B cell (primary cell): Measurements from ENCODE around the gene CEP290. TPM values are rescaled to one million over a fixed set of nuclear protein-coding genes. Genes with fewer than 3 reads are reported as not detected.
A peak's percentile ranks its signal among the peaks of the same experiment; 100 is the strongest.

Source experiments
- ATAC-seq: fragments of 200-7000 bp; cut with Tn5 transposase; one replicate; pipeline ENCODE4 v1.10.0; 2021; ENCODE audit warnings: low read depth, mild to moderate bottlenecking, moderate number of reproducible peaks, moderate library complexity
- CTCF ChIA-PET: fragments of 350-600 bp; sonication (Branson Sonifier 250); formaldehyde crosslinking; loops from one replicate; lab custom pipeline; 2021; ENCODE audit warnings: antibody characterized with exemption, inconsistent platforms; lab: Charles Lee
- POLR2A ChIA-PET: fragments of 350-600 bp; sonication (Branson Sonifier 250); formaldehyde crosslinking; loops from one replicate; lab custom pipeline; 2021; ENCODE audit warnings: antibody characterized with exemption; lab: Charles Lee
- DNase-seq: peaks from one replicate; pipeline ENCODE4 v3.0.0; 2013
- H2AFZ ChIP-seq: 2 replicates; pipeline ENCODE4 v1.6.1; 2012; ENCODE audit warnings: mild to moderate bottlenecking, low read depth, low read length; ENCODE audit not compliant: insufficient read depth, poor library complexity, severe bottlenecking
- H3K27ac ChIP-seq, 2 donors: 1 replicate in 1 of 2; 2 replicates in 1 of 2; pipeline ENCODE4 v1.5.1; 2012 to 2013; ENCODE audit warnings: low read length in 2 of 2, mild to moderate bottlenecking in 2 of 2, moderate library complexity in 1 of 2
- H3K27me3 ChIP-seq, 4 experiments: fragments of 200-600 bp in 1 of 4; sonication (generic) in 1 of 4; replicated peaks in 1 of 4; 1 replicate in 2 of 4; 2 replicates in 2 of 4; pipeline versions ENCODE4 v1.6.1 to v1.7.0; 2013 to 2016; ENCODE audit warnings: low read length in 3 of 4, mild to moderate bottlenecking in 2 of 4, mixed read lengths in 1 of 4, moderate library complexity in 1 of 4; ENCODE audit not compliant: insufficient read depth in 4 of 4, control insufficient read depth in 3 of 4; ENCODE audit errors: control extremely low read depth in 1 of 4
- H3K36me3 ChIP-seq, 2 experiments: replicated peaks in 1 of 2; 1 replicate in 1 of 2; 2 replicates in 1 of 2; pipeline versions ENCODE4 v1.6.1 to v1.7.1; 2013; ENCODE audit warnings: low read length in 1 of 2; ENCODE audit not compliant: insufficient read depth in 2 of 2, control insufficient read depth in 1 of 2; ENCODE audit errors: control extremely low read depth in 1 of 2, extremely low read depth in 1 of 2
- H3K4me1 ChIP-seq, 2 donors: fragments of 200-600 bp in 1 of 2; sonication (generic) in 1 of 2; 1 replicate in 1 of 2; 2 replicates in 1 of 2; pipeline versions ENCODE4 v1.5.1 to v1.6.1; 2013 to 2017; ENCODE audit warnings: low read length in 2 of 2; ENCODE audit not compliant: control insufficient read depth in 2 of 2, insufficient read depth in 2 of 2
- H3K4me2 ChIP-seq: replicated peaks from 2 replicates; pipeline ENCODE3; 2012; ENCODE audit warnings: mild to moderate bottlenecking, low read depth, low read length; ENCODE audit not compliant: poor library complexity, severe bottlenecking
- H3K4me3 ChIP-seq, 5 experiments: fragments of 200-600 bp in 1 of 5; sonication (generic) in 1 of 5; 1 replicate in 3 of 5; 2 replicates in 2 of 5; pipeline versions ENCODE4 v1.5.1 to v1.7.0; 2011 to 2016; ENCODE audit warnings: low read length in 4 of 5, mild to moderate bottlenecking in 4 of 5, low read depth in 2 of 5, control low read depth in 1 of 5, moderate library complexity in 1 of 5; ENCODE audit not compliant: insufficient read depth in 1 of 5; ENCODE audit errors: control extremely low read depth in 1 of 5, extremely low read depth in 1 of 5
- H3K79me2 ChIP-seq: fragments of 200-600 bp; sonication (generic); one replicate; pipeline ENCODE4 v1.6.0; 2016; ENCODE audit warnings: low read length; ENCODE audit not compliant: control insufficient read depth, insufficient read depth
- H3K9ac ChIP-seq: fragments of 200-600 bp; sonication (generic); 2 replicates; pipeline ENCODE4 v1.6.1; 2017; ENCODE audit warnings: mild to moderate bottlenecking, low read length, moderate library complexity
- H3K9me3 ChIP-seq, 3 donors: one replicate each; pipeline versions ENCODE4 v1.6.1 to v1.7.1; 2013; ENCODE audit warnings: low read length in 2 of 3; ENCODE audit not compliant: control insufficient read depth in 2 of 3, insufficient read depth in 1 of 3; ENCODE audit errors: control extremely low read depth in 1 of 3
- H4K20me1 ChIP-seq: 2 replicates; pipeline ENCODE4 v1.6.0; 2012; ENCODE audit warnings: mild to moderate bottlenecking, low read length; ENCODE audit not compliant: insufficient read depth, control insufficient read depth, poor library complexity, severe bottlenecking
- H3K27ac Mint-ChIP-seq: one replicate; pipeline ENCODE4 v1.8.0; 2021; ENCODE audit warnings: mixed read lengths
- H3K27me3 Mint-ChIP-seq: one replicate; pipeline ENCODE4 v1.8.0; 2021; ENCODE audit warnings: mixed read lengths
- H3K4me1 Mint-ChIP-seq: one replicate; pipeline ENCODE4 v1.8.0; 2021; ENCODE audit warnings: mixed read lengths
- H3K4me3 Mint-ChIP-seq: one replicate; pipeline ENCODE4 v1.8.0; 2021; ENCODE audit warnings: mixed read lengths
- H3K9me3 Mint-ChIP-seq: one replicate; pipeline ENCODE4 v1.8.0; 2022; ENCODE audit warnings: mixed read lengths; ENCODE audit not compliant: insufficient read depth
- EZH2 ChIP-seq: IDR thresholded peaks from 2 replicates; pipeline ENCODE4 v1.6.1; 2012; ENCODE audit warnings: borderline replicate concordance, low read depth, mild to moderate bottlenecking, moderate library complexity, low read length; ENCODE audit not compliant: insufficient read depth, poor library complexity, severe bottlenecking
- WGBS: methylation state at CpG from one replicate; pipeline ENCODE4 v1.1.5; 2013; ENCODE audit warnings: missing lambda C conversion rate; ENCODE audit not compliant: insufficient coverage; 5-methylcytosine and 5-hydroxymethylcytosine counted together
- intact Hi-C: fragments of 100-400 bp; cut with micrococcal nuclease; formaldehyde crosslinking; loops from one replicate; pipeline ENCODE4 v1.10.0; 2022
- polyA plus RNA-seq: library from polyadenylated mRNA; depleted of rRNA; stranded (reverse); fragments of >200 nt; gene quantifications from 2 replicates; pipeline ENCODE4 v1.2.3, GENCODE V29; 2012
- total RNA-seq, 2 donors: library from RNA; stranded (reverse); fragments of 120-200 nt in 1 of 2; gene quantifications; 1 replicate in 1 of 2; 2 replicates in 1 of 2; pipeline versions ENCODE4 v1.2.3 to v1.2.4, GENCODE V29; 2013 to 2022
- TF ChIP-seq, protein P1 (sequence below): fragments of 200-600 bp; IDR thresholded peaks from one replicate; pipeline ENCODE4 v1.8.0; 2022; ENCODE audit warnings: antibody characterized with exemption, mild to moderate bottlenecking

Gene CEP290
- total and polyA plus RNA-seq, 2 donors (not counting 1 experiment from before 2014, with no cell fraction given), result 2.6 to 27.3 TPM

DNA sequence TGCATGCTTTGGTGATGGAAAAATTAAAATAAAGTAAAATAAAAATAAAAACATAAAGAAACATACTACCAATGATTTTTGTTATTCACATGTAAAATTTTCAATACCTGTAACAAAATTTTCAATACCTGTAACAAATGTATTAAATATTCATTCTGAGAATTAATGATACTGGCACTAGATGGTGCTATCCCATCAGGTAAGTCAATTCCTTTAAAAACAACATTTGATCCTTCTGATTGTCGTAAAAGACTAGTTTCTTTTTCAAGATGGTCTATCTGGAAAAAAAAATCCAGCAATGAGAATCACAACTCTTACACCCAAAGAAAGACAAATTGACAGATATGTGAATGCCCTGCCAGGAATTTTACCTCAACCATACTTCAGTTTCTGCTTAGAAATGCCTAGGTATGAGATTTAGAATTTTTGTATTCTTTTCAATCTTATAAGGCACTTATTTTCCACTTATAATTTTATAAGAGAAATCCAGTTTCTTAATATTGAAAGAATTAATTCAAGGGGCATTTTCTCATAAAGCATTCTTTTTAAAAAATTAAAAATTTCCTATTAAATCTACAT, 30.7 kb downstream of the CEP290 start:
- H3K4me3 ChIP-seq, result no peak overlapping the region
- no peak overlapping the region for H3K4me3 Mint-ChIP-seq

DNA sequence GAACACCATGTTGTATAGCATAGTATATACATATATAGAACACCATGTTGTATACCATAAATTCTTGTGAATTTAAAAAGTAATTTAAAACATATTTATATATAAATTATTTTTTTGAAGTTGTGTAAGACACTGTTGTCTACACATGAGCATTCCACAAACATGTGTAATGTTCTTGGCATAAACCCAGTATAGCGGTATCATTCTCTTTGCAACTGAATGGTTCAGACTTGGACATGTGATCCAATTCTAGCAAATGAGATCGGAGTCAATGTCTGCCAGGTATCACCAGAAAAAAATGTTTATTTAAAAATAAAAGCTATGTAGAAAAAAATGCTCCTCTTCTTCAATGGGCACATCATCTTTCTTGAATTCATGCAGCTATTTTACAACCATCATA, 33.9 kb downstream of the CEP290 start:
- no peak overlapping the region for H3K27ac ChIP-seq
- H3K9me3 ChIP-seq, result no peaks in the 10 kb centered on the region
- H3K4me2 ChIP-seq, result no peak overlapping the region
- no peaks in the 10 kb centered on the region for H3K9me3 Mint-ChIP-seq
- DNase-seq, result no peak
- H3K27me3 Mint-ChIP-seq, result no peaks in the 10 kb centered on the region
- H3K27ac Mint-ChIP-seq, result no peak overlapping the region
- intact Hi-C loops, result no loop called here
- no peaks in the 10 kb centered on the region for H3K27me3 ChIP-seq
- no peak for ATAC-seq
- no peak for TF ChIP-seq EZH2
- TF ChIP-seq, protein P1, sequence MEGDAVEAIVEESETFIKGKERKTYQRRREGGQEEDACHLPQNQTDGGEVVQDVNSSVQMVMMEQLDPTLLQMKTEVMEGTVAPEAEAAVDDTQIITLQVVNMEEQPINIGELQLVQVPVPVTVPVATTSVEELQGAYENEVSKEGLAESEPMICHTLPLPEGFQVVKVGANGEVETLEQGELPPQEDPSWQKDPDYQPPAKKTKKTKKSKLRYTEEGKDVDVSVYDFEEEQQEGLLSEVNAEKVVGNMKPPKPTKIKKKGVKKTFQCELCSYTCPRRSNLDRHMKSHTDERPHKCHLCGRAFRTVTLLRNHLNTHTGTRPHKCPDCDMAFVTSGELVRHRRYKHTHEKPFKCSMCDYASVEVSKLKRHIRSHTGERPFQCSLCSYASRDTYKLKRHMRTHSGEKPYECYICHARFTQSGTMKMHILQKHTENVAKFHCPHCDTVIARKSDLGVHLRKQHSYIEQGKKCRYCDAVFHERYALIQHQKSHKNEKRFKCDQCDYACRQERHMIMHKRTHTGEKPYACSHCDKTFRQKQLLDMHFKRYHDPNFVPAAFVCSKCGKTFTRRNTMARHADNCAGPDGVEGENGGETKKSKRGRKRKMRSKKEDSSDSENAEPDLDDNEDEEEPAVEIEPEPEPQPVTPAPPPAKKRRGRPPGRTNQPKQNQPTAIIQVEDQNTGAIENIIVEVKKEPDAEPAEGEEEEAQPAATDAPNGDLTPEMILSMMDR, result no peak
- no peak overlapping the region for H3K9ac ChIP-seq
- WGBS, result no CpG with 5 or more reads among the region's 2 CpGs
- ChIA-PET CTCF (no interaction called here), POLR2A (no interaction called here)
- H4K20me1 ChIP-seq, result no peaks in the 10 kb centered on the region
- no peaks in the 10 kb centered on the region for H3K4me1 ChIP-seq
- H3K4me3 Mint-ChIP-seq, result no peak overlapping the region
- no peak overlapping the region for H3K4me3 ChIP-seq
- H2AFZ ChIP-seq, result no peak overlapping the region
- H3K36me3 ChIP-seq, result peaks cover 6 to 23% of the 10 kb centered on the region in 2 experiments
- H3K4me1 Mint-ChIP-seq, result peaks cover 2% of the 10 kb centered on the region
- no peaks in the 10 kb centered on the region for H3K79me2 ChIP-seq

More for the DNA sequence above, 30.7 kb downstream of the CEP290 start:
- Histone ChIP-seq H3K9me3 (no peaks in the 10 kb centered on the region), H3K4me1 (no peaks in the 10 kb centered on the region), H2AFZ (no peak overlapping the region), H4K20me1 (no peaks in the 10 kb centered on the region), H3K27ac (no peak overlapping the region), H3K27me3 (no peaks in the 10 kb centered on the region), H3K79me2 (no peaks in the 10 kb centered on the region), H3K4me2 (no peak overlapping the region), H3K9ac (no peak overlapping the region), H3K36me3 (peaks cover 1 to 27% of the 10 kb centered on the region in 2 experiments)
- no peaks in the 10 kb centered on the region for H3K27me3 Mint-ChIP-seq
- H3K27ac Mint-ChIP-seq, result no peak overlapping the region
- intact Hi-C loops, result loop anchor here (2.0 to 5.0 kb wide), 2 partner anchors 32 to 906 kb away; partner anchors contain the start of genes CEP290 and TMTC3
- DNase-seq (peak; percentile 26), ATAC-seq (no peak)
- no CpG with 5 or more reads among the region's 1 CpG for WGBS
- CTCF ChIA-PET, result interaction anchor here (1.4 kb wide), 1 partner anchor 10 kb away, joined by 3 read pairs; no protein-coding TSS in a partner anchor
- no peaks in the 10 kb centered on the region for H3K9me3 Mint-ChIP-seq
- TF ChIP-seq, protein P1, result peak; percentile 42
- TF ChIP-seq EZH2, result no peak
- POLR2A ChIA-PET, result no interaction called here
- peaks cover 2% of the 10 kb centered on the region for H3K4me1 Mint-ChIP-seq
